GM12891 (cell line): ENCODE data around the gene GAL3ST3.

Experiments
- POLR2A ChIP-seq: IDR thresholded peaks from 2 replicates; pipeline ENCODE4 v1.6.1; 2011; ENCODE audit warnings: low read depth, low read length, control low read depth
- POLR2AphosphoS5 ChIP-seq: IDR thresholded peaks from 2 replicates; pipeline ENCODE4 v1.6.1; 2011; ENCODE audit warnings: low read depth, low read length, control low read depth
- TAF1 ChIP-seq: IDR thresholded peaks from 2 replicates; pipeline ENCODE4 v1.6.1; 2011; ENCODE audit warnings: low read depth, low read length, control low read depth

DNA sequence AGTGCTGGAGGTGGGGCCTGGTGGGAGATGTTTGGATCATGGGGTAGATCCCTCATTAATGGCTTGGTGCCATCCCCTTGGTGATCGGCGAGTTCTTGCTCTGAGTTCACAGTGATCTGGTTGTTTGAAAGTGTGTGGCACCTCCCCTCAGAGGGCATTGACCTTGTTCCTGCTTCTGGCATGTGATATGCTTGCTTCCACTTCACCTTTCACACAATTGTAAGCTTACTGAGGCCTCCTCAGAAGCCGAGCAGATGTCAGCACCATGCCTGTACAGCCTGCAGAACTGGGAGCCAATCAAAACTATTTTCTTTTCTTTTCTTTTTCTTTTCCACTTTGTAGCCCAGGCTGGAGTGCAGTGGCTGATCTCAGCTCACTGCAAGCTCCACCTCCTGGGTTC, 11.6 kb downstream of the GAL3ST3 start:
- TF ChIP-seq TAF1 (no peak), POLR2A (no peak), POLR2AphosphoS5 (no peak)
